ENCODE data around the gene HBE1. TPM values are rescaled to one million over a fixed set of nuclear protein-coding genes. Genes with fewer than 3 reads are reported as not detected.

Gene HBE1
- total and polyA plus RNA-seq, 3 donors from 2014 or later: 0.87 TPM; not detected in 2

DNA sequence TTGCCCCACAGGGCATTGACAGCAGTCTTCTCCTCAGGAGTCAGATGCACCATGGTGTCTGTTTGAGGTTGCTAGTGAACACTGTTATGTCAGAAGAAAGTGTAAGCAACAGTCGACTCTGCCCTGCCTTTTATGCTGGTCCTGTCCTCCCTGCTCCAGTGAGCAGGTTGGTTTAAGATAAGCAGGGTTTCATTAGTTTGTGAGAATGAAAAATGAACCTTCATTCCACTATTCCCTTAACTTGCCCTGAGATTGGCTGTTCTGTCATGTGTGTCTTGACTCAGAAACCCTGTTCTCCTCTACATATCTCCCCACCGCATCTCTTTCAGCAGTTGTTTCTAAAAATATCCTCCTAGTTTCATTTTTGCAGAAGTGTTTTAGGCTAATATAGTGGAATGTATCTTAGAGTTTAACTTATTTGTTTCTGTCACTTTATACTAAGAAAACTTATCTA, 35.3 kb downstream of the HBE1 start, which contains the start of gene HBD:
TSS of gene HBD (minus strand) at position 103 of the 454 bp plus-strand sequence. CDS start at position 53, 50 bp downstream.
- intact Hi-C loops (cut with DNase I; ENCODE audit: low total_unique reads): no loop called here
- Histone ChIP-seq H3K36me3 (ENCODE audit: low read depth, missing control alignments) (no peaks in the 10 kb centered on the region), H3K27me3 (no peaks in the 10 kb centered on the region), H3K27ac (no peak within 1 kb of the TSS), H3K4me3 (no peak within 1 kb of the TSS), H3K9me3 (no peaks in the 10 kb centered on the region), H3K4me1 (no peaks in the 10 kb centered on the region)
- 29 to 31% methylated on average over 2 of the region's 2 CpGs for WGBS, 2 donors
- DNase-seq: no peak
- TF ChIP-seq, protein P1, sequence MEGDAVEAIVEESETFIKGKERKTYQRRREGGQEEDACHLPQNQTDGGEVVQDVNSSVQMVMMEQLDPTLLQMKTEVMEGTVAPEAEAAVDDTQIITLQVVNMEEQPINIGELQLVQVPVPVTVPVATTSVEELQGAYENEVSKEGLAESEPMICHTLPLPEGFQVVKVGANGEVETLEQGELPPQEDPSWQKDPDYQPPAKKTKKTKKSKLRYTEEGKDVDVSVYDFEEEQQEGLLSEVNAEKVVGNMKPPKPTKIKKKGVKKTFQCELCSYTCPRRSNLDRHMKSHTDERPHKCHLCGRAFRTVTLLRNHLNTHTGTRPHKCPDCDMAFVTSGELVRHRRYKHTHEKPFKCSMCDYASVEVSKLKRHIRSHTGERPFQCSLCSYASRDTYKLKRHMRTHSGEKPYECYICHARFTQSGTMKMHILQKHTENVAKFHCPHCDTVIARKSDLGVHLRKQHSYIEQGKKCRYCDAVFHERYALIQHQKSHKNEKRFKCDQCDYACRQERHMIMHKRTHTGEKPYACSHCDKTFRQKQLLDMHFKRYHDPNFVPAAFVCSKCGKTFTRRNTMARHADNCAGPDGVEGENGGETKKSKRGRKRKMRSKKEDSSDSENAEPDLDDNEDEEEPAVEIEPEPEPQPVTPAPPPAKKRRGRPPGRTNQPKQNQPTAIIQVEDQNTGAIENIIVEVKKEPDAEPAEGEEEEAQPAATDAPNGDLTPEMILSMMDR (IDR thresholded peaks at IDR 0.05): no peak
- TF ChIP-seq POLR2A (IDR thresholded peaks at IDR 0.05): no peak

DNA sequence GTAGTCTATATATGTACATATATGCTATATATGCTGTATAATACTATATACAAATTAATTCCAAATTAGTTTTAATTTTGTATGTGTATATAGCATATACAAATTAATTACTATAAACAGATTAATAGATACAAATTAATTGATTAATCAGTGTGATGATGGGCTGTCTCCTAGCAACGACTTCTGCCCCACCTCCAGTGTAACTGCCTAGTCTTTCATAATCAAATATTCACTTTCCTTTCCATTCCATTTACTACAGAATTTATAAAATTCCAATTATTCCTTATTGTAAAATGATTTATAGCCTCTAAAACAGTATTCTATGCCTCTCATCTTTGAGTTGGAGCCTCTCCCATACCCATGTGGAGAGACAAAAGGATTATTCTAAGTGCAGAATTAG, 36.4 kb downstream of the HBE1 start:
- intact Hi-C loops (cut with DNase I; ENCODE audit: low total_unique reads): no loop called here
- Histone ChIP-seq H3K36me3 (ENCODE audit: low read depth, missing control alignments) (no peaks in the 10 kb centered on the region), H3K9me3 (no peaks in the 10 kb centered on the region), H3K27me3 (no peaks in the 10 kb centered on the region), H3K4me3 (no peak overlapping the region), H3K27ac (no peak overlapping the region), H3K4me1 (no peaks in the 10 kb centered on the region)
- WGBS, 2 donors: 85 to 88% methylated on average over 1 of the region's 1 CpG
- TF ChIP-seq, protein P1 (IDR thresholded peaks at IDR 0.05): no peak
- no peak for TF ChIP-seq POLR2A (IDR thresholded peaks at IDR 0.05)
- no peak for DNase-seq

DNA sequence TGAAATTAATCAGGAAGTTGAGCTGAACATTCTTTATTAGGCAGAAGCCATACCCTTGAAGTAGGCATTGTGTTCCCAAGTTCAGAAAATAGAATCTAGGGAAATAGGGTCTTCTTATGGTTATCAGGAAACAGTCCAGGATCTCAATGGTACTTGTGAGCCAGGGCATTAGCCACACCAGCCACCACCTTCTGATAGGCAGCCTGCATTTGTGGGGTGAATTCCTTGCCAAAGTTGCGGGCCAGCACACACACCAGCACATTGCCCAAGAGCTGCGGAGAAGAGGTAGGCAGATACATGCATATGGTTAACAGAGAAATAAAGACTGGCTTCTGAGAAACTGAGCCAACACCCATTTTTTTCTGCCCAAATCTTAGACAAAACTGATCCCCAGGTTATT, 36.9 kb downstream of the HBE1 start:
- intact Hi-C loops (cut with DNase I; ENCODE audit: low total_unique reads): no loop called here
- DNase-seq: no peak
- H3K4me3 ChIP-seq: no peak overlapping the region
- no peak overlapping the region for H3K27ac ChIP-seq
- TF ChIP-seq, protein P1 (IDR thresholded peaks at IDR 0.05): no peak
- no peak for TF ChIP-seq POLR2A (IDR thresholded peaks at IDR 0.05)
- H3K27me3 ChIP-seq: no peaks in the 10 kb centered on the region
- H3K9me3 ChIP-seq: no peaks in the 10 kb centered on the region
- WGBS, 2 donors: 92 to 98% methylated on average over 2 of the region's 2 CpGs
- no peaks in the 10 kb centered on the region for H3K36me3 ChIP-seq (ENCODE audit: low read depth, missing control alignments)
- no peaks in the 10 kb centered on the region for H3K4me1 ChIP-seq

DNA sequence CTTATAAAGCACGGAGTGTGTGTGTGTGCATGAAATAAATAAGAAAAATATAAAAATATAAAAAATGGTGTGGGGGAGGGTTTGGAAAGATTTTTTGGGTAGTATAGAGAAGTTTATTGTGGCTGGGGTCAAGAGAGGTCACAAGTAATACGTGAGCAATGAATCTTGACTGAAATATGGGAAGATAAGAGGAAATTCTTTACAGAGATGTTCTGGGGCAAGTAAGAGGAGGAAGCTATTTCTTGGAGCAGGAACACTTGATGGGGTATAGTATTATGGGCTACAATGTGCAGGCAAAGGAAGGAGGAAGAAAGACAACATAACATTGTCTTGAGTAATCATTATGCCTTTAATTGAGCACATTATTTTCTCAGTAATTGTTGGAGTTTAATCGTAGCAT, 37.6 kb downstream of the HBE1 start:
- TF ChIP-seq, protein P1 (IDR thresholded peaks at IDR 0.05): no peak
- no peak for TF ChIP-seq POLR2A (IDR thresholded peaks at IDR 0.05)
- 56 to 64% methylated on average over 3 of the region's 3 CpGs for WGBS, 2 donors
- H3K9me3 ChIP-seq: no peaks in the 10 kb centered on the region
- no peaks in the 10 kb centered on the region for H3K27me3 ChIP-seq
- H3K4me3 ChIP-seq: no peak overlapping the region
- no peak overlapping the region for H3K27ac ChIP-seq
- no peaks in the 10 kb centered on the region for H3K36me3 ChIP-seq (ENCODE audit: low read depth, missing control alignments)
- DNase-seq: no peak
- H3K4me1 ChIP-seq: no peaks in the 10 kb centered on the region
- intact Hi-C loops (cut with DNase I; ENCODE audit: low total_unique reads): no loop called here

DNA sequence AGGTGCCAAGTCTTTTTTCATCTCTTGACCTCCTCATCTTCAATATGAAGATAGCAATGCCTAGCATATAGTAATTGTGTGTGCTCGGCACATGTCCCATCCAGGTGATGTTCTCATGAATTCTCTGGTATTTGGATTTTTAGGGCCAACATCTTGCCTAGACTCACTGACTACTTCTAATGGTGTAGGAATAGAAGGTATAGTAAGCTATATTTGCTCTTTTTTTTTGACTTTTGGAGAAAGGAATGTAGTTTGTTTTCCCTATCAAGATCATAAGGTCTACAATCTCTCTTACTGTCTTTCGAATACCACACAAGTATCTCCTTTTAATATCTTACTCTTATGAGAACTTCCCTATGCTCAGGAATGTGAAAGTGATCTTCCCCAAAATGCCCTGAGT, 38.6 kb downstream of the HBE1 start:
- WGBS, 2 donors: 87 to 89% methylated on average over 2 of the region's 2 CpGs
- DNase-seq: no peak
- Histone ChIP-seq H3K36me3 (ENCODE audit: low read depth, missing control alignments) (no peaks in the 10 kb centered on the region), H3K4me1 (no peaks in the 10 kb centered on the region), H3K9me3 (no peaks in the 10 kb centered on the region), H3K27ac (no peak overlapping the region), H3K27me3 (no peaks in the 10 kb centered on the region), H3K4me3 (no peak overlapping the region)
- intact Hi-C loops (cut with DNase I; ENCODE audit: low total_unique reads): no loop called here
- TF ChIP-seq POLR2A (IDR thresholded peaks at IDR 0.05): no peak
- TF ChIP-seq, protein P1 (IDR thresholded peaks at IDR 0.05): no peak

Data from testis (tissue), 3 donors.